ENCODE measurements around the gene MSRB2.

The MSRB2 gene

GRCh38 chr10:23099079-23099478 lies 3.7 kb downstream of the MSRB2 start:
- H3K9me3 ChIP-seq (ENCODE audit: insufficient read depth, low read length, severe bottlenecking): no peaks in the 10 kb centered on the region
- H3K36me3 ChIP-seq (ENCODE audit: insufficient read depth, low read length): 0 out of 2 replicates have a peak, but pooled peaks cover under 1% of the 10 kb centered on the region
- no peak for TF ChIP-seq EZH2 (IDR thresholded peaks at IDR 0.05; ENCODE audit: borderline replicate concordance, low read depth, low read length, severe bottlenecking)
- TF ChIP-seq, protein P1, sequence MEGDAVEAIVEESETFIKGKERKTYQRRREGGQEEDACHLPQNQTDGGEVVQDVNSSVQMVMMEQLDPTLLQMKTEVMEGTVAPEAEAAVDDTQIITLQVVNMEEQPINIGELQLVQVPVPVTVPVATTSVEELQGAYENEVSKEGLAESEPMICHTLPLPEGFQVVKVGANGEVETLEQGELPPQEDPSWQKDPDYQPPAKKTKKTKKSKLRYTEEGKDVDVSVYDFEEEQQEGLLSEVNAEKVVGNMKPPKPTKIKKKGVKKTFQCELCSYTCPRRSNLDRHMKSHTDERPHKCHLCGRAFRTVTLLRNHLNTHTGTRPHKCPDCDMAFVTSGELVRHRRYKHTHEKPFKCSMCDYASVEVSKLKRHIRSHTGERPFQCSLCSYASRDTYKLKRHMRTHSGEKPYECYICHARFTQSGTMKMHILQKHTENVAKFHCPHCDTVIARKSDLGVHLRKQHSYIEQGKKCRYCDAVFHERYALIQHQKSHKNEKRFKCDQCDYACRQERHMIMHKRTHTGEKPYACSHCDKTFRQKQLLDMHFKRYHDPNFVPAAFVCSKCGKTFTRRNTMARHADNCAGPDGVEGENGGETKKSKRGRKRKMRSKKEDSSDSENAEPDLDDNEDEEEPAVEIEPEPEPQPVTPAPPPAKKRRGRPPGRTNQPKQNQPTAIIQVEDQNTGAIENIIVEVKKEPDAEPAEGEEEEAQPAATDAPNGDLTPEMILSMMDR (IDR thresholded peaks at IDR 0.05; ENCODE audit: borderline replicate concordance, extremely low read depth, low read length, poor library complexity, severe bottlenecking): no peak
- no peak overlapping the region for H3K4me2 ChIP-seq (ENCODE audit: insufficient read depth, low read length)
- no peak overlapping the region for H3K4me3 ChIP-seq (ENCODE audit: low read depth in 1 of 2, low read length in 2 of 2)
- H3K27ac ChIP-seq (ENCODE audit: low read length): no peak overlapping the region
- no peaks in the 10 kb centered on the region for H3K27me3 ChIP-seq (ENCODE audit: insufficient read depth, low read length, poor library complexity)
- H3K9ac ChIP-seq (ENCODE audit: low read depth, low read length): no peak overlapping the region
- no peak overlapping the region for H2AFZ ChIP-seq (ENCODE audit: low read depth, low read length)
- peaks cover 3% of the 10 kb centered on the region; the same call in 1 of the 2 replicates for H4K20me1 ChIP-seq (ENCODE audit: insufficient read depth, low read length)
- DNase-seq: no peak
- H3K4me1 ChIP-seq (ENCODE audit: insufficient read depth, low read length): peaks cover 27% of the 10 kb centered on the region
- no peak for ATAC-seq (ENCODE audit: insufficient read depth, low read depth)
- H3K79me2 ChIP-seq (ENCODE audit: insufficient read depth, low read length): peaks cover 9% of the 10 kb centered on the region

GRCh38 chr10:23099816-23100215 lies 4.4 kb downstream of the MSRB2 start:
- H3K36me3 ChIP-seq (ENCODE audit: insufficient read depth, low read length): peaks cover 7% of the 10 kb centered on the region; the same call in 1 of the 2 replicates
- peaks cover 2% of the 10 kb centered on the region; the same call in 1 of the 2 replicates for H4K20me1 ChIP-seq (ENCODE audit: insufficient read depth, low read length)
- H3K27me3 ChIP-seq (ENCODE audit: insufficient read depth, low read length, poor library complexity): no peaks in the 10 kb centered on the region
- TF ChIP-seq, protein P1 (IDR thresholded peaks at IDR 0.05; ENCODE audit: borderline replicate concordance, extremely low read depth, low read length, poor library complexity, severe bottlenecking): no peak
- TF ChIP-seq EZH2 (IDR thresholded peaks at IDR 0.05; ENCODE audit: borderline replicate concordance, low read depth, low read length, severe bottlenecking): no peak
- no peak overlapping the region for H3K4me3 ChIP-seq (ENCODE audit: low read depth in 1 of 2, low read length in 2 of 2)
- H3K9ac ChIP-seq (ENCODE audit: low read depth, low read length): no peak overlapping the region
- H3K79me2 ChIP-seq (ENCODE audit: insufficient read depth, low read length): peaks cover 9% of the 10 kb centered on the region
- no peak for DNase-seq
- ATAC-seq (ENCODE audit: insufficient read depth, low read depth): no peak
- no peaks in the 10 kb centered on the region for H3K9me3 ChIP-seq (ENCODE audit: insufficient read depth, low read length, severe bottlenecking)
- H2AFZ ChIP-seq (ENCODE audit: low read depth, low read length): no peak overlapping the region
- peaks cover 27% of the 10 kb centered on the region for H3K4me1 ChIP-seq (ENCODE audit: insufficient read depth, low read length)
- H3K27ac ChIP-seq (ENCODE audit: low read length): no peak overlapping the region
- H3K4me2 ChIP-seq (ENCODE audit: insufficient read depth, low read length): no peak overlapping the region

GRCh38 chr10:23100331-23101030 lies 5.1 kb downstream of the MSRB2 start:
- Histone ChIP-seq H3K79me2 (ENCODE audit: insufficient read depth, low read length) (peaks cover 9% of the 10 kb centered on the region), H3K4me2 (ENCODE audit: insufficient read depth, low read length) (no peak overlapping the region), H3K27me3 (ENCODE audit: insufficient read depth, low read length, poor library complexity) (no peaks in the 10 kb centered on the region), H3K9ac (ENCODE audit: low read depth, low read length) (no peak overlapping the region), H3K36me3 (ENCODE audit: insufficient read depth, low read length) (peaks cover 10% of the 10 kb centered on the region; the same call in 1 of the 2 replicates), H3K27ac (ENCODE audit: low read length) (no peak overlapping the region), H2AFZ (ENCODE audit: low read depth, low read length) (no peak overlapping the region), H4K20me1 (ENCODE audit: insufficient read depth, low read length) (no peaks in the 10 kb centered on the region), H3K4me1 (ENCODE audit: insufficient read depth, low read length) (peaks cover 27% of the 10 kb centered on the region), H3K4me3 (ENCODE audit: low read depth in 1 of 2, low read length in 2 of 2) (no peak overlapping the region), H3K9me3 (ENCODE audit: insufficient read depth, low read length, severe bottlenecking) (no peaks in the 10 kb centered on the region)
- DNase-seq (no peak), ATAC-seq (ENCODE audit: insufficient read depth, low read depth) (no peak)
- TF ChIP-seq, protein P1 (IDR thresholded peaks at IDR 0.05; ENCODE audit: borderline replicate concordance, extremely low read depth, low read length, poor library complexity, severe bottlenecking): no peak
- TF ChIP-seq EZH2 (IDR thresholded peaks at IDR 0.05; ENCODE audit: borderline replicate concordance, low read depth, low read length, severe bottlenecking): no peak
